ENCODE measurements around the gene ADCY3.

Gene ADCY3

DNA sequence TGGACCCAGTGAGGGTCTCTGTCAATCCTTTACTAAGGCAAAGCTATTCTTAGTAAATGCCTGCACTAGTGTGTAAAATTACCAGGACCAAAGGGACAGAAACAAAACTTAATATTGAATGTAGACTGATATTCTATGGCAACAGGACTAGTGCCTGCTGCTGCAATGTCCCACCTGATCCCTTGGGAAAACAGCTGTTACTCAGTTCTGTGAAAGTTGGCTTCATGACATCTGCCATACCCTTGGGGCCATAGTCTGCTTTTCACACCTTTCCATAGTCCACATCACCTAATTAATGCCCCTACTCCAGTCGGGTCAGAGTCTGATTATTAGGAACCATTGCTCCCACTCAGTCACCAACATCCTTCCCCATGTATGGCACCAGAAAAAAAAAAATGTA is 37.2 kb upstream of the ADCY3 start:
- TF ChIP-seq, protein P1, sequence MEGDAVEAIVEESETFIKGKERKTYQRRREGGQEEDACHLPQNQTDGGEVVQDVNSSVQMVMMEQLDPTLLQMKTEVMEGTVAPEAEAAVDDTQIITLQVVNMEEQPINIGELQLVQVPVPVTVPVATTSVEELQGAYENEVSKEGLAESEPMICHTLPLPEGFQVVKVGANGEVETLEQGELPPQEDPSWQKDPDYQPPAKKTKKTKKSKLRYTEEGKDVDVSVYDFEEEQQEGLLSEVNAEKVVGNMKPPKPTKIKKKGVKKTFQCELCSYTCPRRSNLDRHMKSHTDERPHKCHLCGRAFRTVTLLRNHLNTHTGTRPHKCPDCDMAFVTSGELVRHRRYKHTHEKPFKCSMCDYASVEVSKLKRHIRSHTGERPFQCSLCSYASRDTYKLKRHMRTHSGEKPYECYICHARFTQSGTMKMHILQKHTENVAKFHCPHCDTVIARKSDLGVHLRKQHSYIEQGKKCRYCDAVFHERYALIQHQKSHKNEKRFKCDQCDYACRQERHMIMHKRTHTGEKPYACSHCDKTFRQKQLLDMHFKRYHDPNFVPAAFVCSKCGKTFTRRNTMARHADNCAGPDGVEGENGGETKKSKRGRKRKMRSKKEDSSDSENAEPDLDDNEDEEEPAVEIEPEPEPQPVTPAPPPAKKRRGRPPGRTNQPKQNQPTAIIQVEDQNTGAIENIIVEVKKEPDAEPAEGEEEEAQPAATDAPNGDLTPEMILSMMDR (IDR thresholded peaks at IDR 0.05; ENCODE audit: control extremely low read depth, extremely low read depth, low read depth, missing control alignments), result no peak
- no peak for DNase-seq (ENCODE audit: extremely low spot score)
- ChIA-PET CTCF (interaction anchor here (0.9 to 1.6 kb wide), 6 partner anchors 8 to 18 kb away, joined by 3 to 5 read pairs (median 4); no protein-coding TSS in a partner anchor), POLR2A (no interaction called here)

DNA sequence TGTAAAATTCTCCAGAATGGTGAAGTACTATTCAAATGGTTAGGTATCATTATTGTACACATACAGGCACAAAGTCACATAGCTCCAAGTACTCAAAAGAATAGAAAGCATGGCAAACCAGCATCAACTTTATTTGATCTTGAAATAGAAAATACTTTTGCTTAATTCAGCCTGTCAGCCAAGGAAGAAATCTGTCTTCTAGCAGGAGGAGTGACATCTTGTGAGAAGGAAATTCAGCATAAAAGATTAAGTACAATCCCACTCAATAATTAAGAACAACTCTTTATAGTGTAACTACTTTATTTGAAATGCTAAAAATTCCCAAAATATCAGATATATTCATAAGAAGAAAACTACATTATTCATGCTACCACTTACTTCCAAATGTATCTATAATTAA is 35.9 kb upstream of the ADCY3 start:
- ChIA-PET POLR2A (no interaction called here), CTCF (interaction anchor here (1.2 kb wide), 2 partner anchors 12 to 19 kb away, joined by 3 to 5 read pairs; no protein-coding TSS in a partner anchor)
- DNase-seq (ENCODE audit: extremely low spot score), result no peak
- TF ChIP-seq, protein P1 (IDR thresholded peaks at IDR 0.05; ENCODE audit: control extremely low read depth, extremely low read depth, low read depth, missing control alignments), result no peak

DNA sequence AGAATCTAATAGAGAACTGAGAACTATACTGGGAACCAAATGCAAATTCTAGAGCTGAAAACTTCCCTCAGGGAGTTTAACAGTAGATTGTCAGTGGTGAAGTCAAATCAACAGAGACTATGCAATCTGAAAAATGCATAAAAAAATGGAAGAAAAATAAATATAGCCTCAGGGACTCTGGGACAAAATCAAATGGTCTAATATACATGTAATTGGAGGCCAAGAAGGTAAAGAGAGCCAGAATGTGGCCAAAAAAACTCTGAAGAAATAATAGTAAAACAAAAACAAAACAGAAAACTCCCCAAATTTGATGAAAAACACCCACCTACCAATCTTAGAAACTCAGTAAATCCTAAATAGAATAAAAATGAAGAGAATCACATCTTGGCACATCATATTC is 35.2 kb upstream of the ADCY3 start:
- TF ChIP-seq, protein P1 (IDR thresholded peaks at IDR 0.05; ENCODE audit: control extremely low read depth, extremely low read depth, low read depth, missing control alignments), result no peak
- CTCF ChIA-PET, result no interaction called here
- POLR2A ChIA-PET, result no interaction called here
- DNase-seq (ENCODE audit: extremely low spot score), result no peak

DNA sequence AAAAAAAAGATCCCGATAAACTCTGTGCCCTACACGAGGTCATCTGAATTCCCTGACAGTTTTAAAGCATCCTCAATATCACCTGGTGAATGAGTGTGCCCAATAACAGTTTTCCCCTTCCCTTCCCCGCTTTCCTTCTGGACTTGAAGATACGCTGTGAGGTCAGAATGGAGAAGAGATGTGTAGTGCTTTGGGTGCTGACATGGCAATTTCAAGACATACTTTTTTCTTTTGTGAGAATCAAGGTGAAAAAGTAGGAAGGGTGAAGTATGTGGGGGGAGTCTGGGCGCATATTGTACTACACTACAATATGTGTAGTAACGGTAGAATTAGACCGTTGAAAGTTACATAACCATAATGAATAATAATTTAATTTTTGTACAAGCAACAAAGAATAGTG is 30.1 kb upstream of the ADCY3 start:
- CTCF ChIA-PET, result interaction anchor here (1.5 kb wide), 1 partner anchor 8 kb away, joined by 3 read pairs; no protein-coding TSS in a partner anchor
- DNase-seq (ENCODE audit: extremely low spot score), result no peak
- TF ChIP-seq, protein P1 (IDR thresholded peaks at IDR 0.05; ENCODE audit: control extremely low read depth, extremely low read depth, low read depth, missing control alignments), result no peak
- POLR2A ChIA-PET, result no interaction called here

DNA sequence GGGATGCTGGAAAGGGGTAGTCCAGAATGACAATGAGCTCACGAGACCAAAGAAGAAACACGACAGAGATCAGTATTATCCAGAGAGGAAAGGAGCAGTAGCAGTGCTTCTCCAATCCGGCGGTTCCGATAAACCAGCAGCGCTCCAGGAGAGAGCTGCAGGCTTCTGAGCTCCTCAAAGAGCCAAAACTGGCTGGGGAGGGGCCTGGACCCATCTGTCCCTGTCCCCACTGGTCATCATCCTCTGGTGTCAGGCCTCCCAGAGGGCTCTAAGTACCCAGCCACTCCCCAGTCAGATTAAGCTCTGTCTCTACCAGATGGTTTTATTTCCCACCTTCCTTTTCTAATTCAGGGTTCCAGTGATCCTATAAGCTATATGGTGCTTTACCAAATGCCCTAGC is 28.5 kb upstream of the ADCY3 start:
- no peak for DNase-seq (ENCODE audit: extremely low spot score)
- TF ChIP-seq, protein P1 (IDR thresholded peaks at IDR 0.05; ENCODE audit: control extremely low read depth, extremely low read depth, low read depth, missing control alignments), result no peak
- CTCF ChIA-PET, result interaction anchor here (1.2 to 1.4 kb wide), 2 partner anchors 17 to 24 kb away, joined by 3 read pairs; no protein-coding TSS in a partner anchor
- POLR2A ChIA-PET, result no interaction called here

DNA sequence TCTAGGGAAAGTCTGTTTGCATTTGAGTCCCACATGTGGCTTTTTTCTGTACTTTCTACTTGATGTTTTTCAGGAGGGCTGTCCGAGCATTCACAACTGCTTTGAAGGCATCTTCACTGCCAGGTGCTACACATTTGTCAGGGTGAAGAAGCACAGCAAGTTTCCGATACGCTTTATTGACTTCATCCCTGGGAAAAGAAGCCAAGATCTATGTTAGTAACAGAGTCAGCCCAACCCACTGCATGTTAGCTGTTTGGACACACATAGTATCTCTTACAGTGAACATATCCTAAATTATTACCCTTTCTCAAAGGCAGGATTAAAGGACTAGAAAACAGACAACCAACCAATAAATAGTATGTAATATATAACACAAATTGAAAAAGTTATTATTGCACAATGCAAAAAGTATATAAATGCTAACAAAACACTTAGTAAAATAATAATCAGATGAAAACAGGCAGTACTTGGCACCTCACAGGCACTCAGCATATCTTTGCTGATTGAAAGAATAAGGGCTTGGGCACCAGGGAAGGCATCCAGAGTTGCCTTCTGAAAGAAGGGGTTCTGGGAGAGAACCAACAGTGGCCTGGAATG is 27.6 kb upstream of the ADCY3 start:
- POLR2A ChIA-PET, result no interaction called here
- TF ChIP-seq, protein P1 (IDR thresholded peaks at IDR 0.05; ENCODE audit: control extremely low read depth, extremely low read depth, low read depth, missing control alignments), result no peak
- CTCF ChIA-PET, result interaction anchor here (1.2 to 1.4 kb wide), 2 partner anchors 16 to 23 kb away, joined by 3 read pairs; no protein-coding TSS in a partner anchor
- no peak for DNase-seq (ENCODE audit: extremely low spot score)
